C4-2B (cell line): ENCODE results near the gene SHLD2.
"Not testable (repeated sequence)": the region's sequence is repeated elsewhere in the genome, so short reads cannot be mapped to it uniquely, and the experiment has no call there.

Source experiments
- H3K27ac ChIP-seq: fragments of 450-650 bp; 2 replicates; pipeline ENCODE4 v1.5.1; 2017

SHLD2 gene

GRCh38 chr10:87206922-87207321 is 111.9 kb downstream of the SHLD2 start:
- not testable (repeated sequence) for H3K27ac ChIP-seq

DNA sequence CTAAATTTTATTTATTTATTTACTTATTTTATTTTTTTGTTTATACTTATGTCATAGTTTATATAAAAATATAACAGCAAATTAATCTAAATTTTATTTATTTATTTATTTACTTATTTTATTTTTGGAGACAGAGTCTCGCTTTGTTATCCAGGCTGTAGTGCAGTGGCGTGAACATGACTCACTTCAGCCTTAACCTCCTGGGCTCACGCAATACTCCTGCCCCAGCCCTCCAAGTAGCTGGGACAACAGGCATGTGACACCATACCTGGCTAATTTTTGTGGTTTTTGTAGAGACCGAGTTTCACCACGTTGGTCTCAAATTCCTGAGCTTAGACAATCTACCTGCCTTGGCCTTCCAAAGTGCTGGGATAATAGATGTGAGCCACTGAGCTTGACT is 115.3 kb downstream of the SHLD2 start:
- H3K27ac ChIP-seq = not testable (repeated sequence)

GRCh38 chr10:87211848-87212247 is 116.8 kb downstream of the SHLD2 start:
- not testable (repeated sequence) for H3K27ac ChIP-seq

DNA sequence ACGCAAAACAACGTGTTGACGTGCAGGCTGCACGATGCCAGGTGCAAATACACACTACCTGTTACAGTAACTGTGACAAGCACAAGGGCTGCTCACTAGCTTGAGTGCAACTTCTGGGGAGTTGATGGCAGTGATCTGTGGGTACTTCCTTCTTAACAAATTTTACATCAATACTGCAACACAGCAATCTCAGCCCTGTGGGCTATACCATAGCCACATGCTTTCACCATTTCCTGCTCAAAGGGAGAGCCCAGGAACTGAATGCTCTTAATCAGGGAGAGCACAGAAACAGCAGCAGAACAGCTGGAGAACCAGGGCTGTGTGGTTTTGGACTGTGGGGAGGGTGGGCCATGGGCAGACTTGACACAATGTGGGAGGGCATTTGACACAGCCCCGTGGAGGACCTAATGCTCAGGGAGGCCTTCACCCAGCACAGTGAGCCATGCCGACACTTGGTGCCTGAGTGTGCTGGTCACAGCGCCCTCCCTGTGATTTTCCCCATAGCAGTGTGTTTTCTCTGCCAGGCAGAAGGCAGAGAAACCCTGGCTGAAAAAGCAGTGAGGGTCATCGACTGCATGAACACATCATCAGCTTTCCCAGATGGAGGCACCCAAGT is 118.3 kb downstream of the SHLD2 start:
- not testable (repeated sequence) for H3K27ac ChIP-seq

GRCh38 chr10:87213806-87214205 is 118.8 kb downstream of the SHLD2 start:
- not testable (repeated sequence) for H3K27ac ChIP-seq

DNA sequence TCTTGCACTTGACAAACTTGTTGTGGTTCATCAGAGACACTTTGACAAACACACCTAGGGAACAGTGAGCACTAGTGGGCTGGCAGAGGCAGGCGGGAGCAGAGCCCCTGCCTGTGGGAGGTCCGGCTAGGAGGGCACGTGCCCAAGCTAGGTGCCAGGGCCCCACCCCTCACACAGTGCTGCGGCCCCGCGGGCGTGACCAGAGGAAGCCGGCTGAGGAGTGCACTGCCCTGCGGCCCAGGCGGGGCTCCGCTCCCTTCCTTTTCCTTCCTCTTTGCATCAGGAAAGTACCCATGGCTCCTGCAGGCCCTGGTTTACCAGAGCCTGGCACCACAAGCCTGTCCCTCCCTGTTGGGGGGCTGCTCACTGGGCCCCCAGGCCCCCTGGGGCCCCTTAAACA is 121.1 kb downstream of the SHLD2 start:
- not testable (repeated sequence) for H3K27ac ChIP-seq

GRCh38 chr10:87219370-87219769 is 124.4 kb downstream of the SHLD2 start:
- H3K27ac ChIP-seq = not testable (repeated sequence)

GRCh38 chr10:87222789-87223188 is 127.8 kb downstream of the SHLD2 start:
- not testable (repeated sequence) for H3K27ac ChIP-seq

- not testable (repeated sequence) for H3K27ac ChIP-seq
Measured at GRCh38 chr10:87225148-87225547, 130.1 kb downstream of the SHLD2 start, which contains the start of gene NUTM2A. Gene NUTM2A (plus strand): TSS chr10:87225448. CDS start chr10:87225831, 383 bp downstream.

DNA sequence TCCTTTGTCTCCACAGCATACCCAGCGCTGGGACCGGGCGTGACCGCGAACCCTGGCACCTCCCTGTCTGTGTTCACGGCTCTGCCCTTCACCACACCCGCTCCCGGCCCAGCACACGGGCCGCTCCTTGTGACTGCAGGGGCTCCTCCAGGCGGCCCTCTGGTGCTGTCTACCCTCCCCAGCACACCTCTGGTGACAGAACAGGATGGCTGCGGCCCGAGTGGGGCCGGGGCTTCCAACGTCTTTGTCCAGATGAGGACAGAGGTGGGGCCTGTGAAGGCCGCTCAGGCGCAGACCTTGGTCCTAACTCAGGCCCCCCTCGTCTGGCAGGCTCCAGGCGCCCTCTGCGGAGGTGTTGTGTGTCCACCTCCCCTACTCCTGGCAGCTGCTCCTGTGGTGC is 133.2 kb downstream of the SHLD2 start:
- not testable (repeated sequence) for H3K27ac ChIP-seq

GRCh38 chr10:87229211-87229610 is 134.2 kb downstream of the SHLD2 start:
- not testable (repeated sequence) for H3K27ac ChIP-seq

GRCh38 chr10:87234854-87235253 is 139.8 kb downstream of the SHLD2 start:
- H3K27ac ChIP-seq = not testable (repeated sequence)

- not testable (repeated sequence) for H3K27ac ChIP-seq
Measured at GRCh38 chr10:87237244-87237643, 142.2 kb downstream of the SHLD2 start.

- not testable (repeated sequence) for H3K27ac ChIP-seq
Measured at GRCh38 chr10:87239346-87239808, 144.4 kb downstream of the SHLD2 start.
